Stimulated activated CD8-positive, alpha-beta memory T cell treated with anti-CD3 and anti-CD28 coated beads, Interleukin-12 subunit alpha, Interleukin-12 subunit beta, amount 100 ng/mL, for 4 hours (primary cell): ENCODE results near the gene ZNF362.

Experiments used
- DNase-seq: peaks from one replicate; pipeline ENCODE4 v3.0.0-alpha.2; 2020; ENCODE audit warnings: low read depth

ZNF362 gene

GRCh38 chr1:33268927-33269610 is 12.8 kb downstream of the ZNF362 start:
- DNase-seq: no peak

GRCh38 chr1:33269621-33270020 is 13.3 kb downstream of the ZNF362 start:
- no peak for DNase-seq

GRCh38 chr1:33270379-33270778 is 14.1 kb downstream of the ZNF362 start:
- DNase-seq: no peak

- no peak for DNase-seq
Measured at GRCh38 chr1:33270808-33271465, 14.6 kb downstream of the ZNF362 start.

- DNase-seq: no peak
Measured at GRCh38 chr1:33271666-33272505, 15.6 kb downstream of the ZNF362 start.

GRCh38 chr1:33272509-33272908 is 16.2 kb downstream of the ZNF362 start:
- DNase-seq: no peak

- DNase-seq: no peak
Measured at GRCh38 chr1:33272930-33273329, 16.6 kb downstream of the ZNF362 start.

- DNase-seq: no peak
Measured at GRCh38 chr1:33273406-33273805, 17.1 kb downstream of the ZNF362 start.

- no peak for DNase-seq
Measured at GRCh38 chr1:33273961-33274371, 17.7 kb downstream of the ZNF362 start.

- no peak for DNase-seq
Measured at GRCh38 chr1:33274446-33274845, 18.2 kb downstream of the ZNF362 start.

GRCh38 chr1:33275195-33275594 is 18.9 kb downstream of the ZNF362 start:
- DNase-seq: no peak

GRCh38 chr1:33275706-33276572 is 19.6 kb downstream of the ZNF362 start:
- DNase-seq: no peak

GRCh38 chr1:33276573-33277298 is 20.4 kb downstream of the ZNF362 start:
- no peak for DNase-seq

- DNase-seq: no peak
Measured at GRCh38 chr1:33277488-33278084, 21.3 kb downstream of the ZNF362 start.

GRCh38 chr1:33280091-33280661 is 23.9 kb downstream of the ZNF362 start:
- DNase-seq: no peak

- DNase-seq: no peak
Measured at GRCh38 chr1:33281554-33282303, 25.4 kb downstream of the ZNF362 start.

- no peak for DNase-seq
Measured at GRCh38 chr1:33282791-33283190, 26.5 kb downstream of the ZNF362 start.

- DNase-seq: no peak
Measured at GRCh38 chr1:33284049-33284448, 27.8 kb downstream of the ZNF362 start.

- no peak for DNase-seq
Measured at GRCh38 chr1:33286451-33287185, 30.3 kb downstream of the ZNF362 start.
